ENCODE results near the gene CARD19. TPM values are rescaled to one million over a fixed set of nuclear protein-coding genes. Genes with fewer than 3 reads are reported as not detected.

Gene CARD19
- total RNA-seq, 1 donor from 2014 or later = 63.3 TPM

DNA sequence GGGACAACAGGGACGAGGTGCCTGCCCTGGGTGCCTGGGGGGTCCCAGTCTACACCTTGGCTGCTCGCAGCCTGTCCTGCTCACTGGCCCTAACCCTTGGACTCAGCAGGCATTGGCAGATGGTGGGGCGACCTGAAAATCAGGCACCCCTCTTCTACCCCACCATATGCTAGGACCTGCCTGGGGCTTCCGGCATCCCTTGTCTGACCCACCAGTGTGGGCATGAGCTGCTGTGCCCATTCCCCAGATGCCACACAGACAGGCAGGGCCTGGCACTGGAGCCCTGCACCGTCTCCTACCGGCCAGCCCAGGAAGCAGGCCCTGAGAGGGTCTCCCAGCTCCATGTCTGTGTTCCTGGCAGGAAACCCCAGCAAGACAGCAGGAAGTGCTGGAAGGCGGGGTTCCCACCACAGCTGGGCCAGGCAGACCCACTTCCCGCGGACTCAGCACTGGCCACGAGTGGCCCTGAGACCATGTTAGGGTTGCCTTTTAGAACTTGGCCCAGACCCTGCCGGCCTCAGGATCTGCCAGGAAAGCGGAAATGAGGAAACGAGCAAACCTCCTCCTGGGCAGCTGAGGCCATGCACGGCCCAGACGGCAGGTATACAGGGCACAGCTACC lies 35.0 kb downstream of the CARD19 start:
- Histone ChIP-seq H3K4me1 (peaks cover 95% of the 10 kb centered on the region), H3K4me3 (no peak overlapping the region), H3K9me3 (no peaks in the 10 kb centered on the region), H3K27ac (peak overlapping the region; percentile 99), H3K27me3 (no peaks in the 10 kb centered on the region), H3K36me3 (no peaks in the 10 kb centered on the region)
- intact Hi-C loops (cut with DNase I) = no loop called here
- DNase-seq (ENCODE audit: extremely low spot score in 2 of 2) = no peak
- TF ChIP-seq POLR2AphosphoS5 (IDR thresholded peaks at IDR 0.05; ENCODE audit: insufficient read depth in 1 of 2, low read depth in 1 of 2) (no peak), POLR2A (IDR thresholded peaks at IDR 0.05) (no peak)
- TF ChIP-seq, protein P1, sequence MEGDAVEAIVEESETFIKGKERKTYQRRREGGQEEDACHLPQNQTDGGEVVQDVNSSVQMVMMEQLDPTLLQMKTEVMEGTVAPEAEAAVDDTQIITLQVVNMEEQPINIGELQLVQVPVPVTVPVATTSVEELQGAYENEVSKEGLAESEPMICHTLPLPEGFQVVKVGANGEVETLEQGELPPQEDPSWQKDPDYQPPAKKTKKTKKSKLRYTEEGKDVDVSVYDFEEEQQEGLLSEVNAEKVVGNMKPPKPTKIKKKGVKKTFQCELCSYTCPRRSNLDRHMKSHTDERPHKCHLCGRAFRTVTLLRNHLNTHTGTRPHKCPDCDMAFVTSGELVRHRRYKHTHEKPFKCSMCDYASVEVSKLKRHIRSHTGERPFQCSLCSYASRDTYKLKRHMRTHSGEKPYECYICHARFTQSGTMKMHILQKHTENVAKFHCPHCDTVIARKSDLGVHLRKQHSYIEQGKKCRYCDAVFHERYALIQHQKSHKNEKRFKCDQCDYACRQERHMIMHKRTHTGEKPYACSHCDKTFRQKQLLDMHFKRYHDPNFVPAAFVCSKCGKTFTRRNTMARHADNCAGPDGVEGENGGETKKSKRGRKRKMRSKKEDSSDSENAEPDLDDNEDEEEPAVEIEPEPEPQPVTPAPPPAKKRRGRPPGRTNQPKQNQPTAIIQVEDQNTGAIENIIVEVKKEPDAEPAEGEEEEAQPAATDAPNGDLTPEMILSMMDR (IDR thresholded peaks at IDR 0.05) = no peak

DNA sequence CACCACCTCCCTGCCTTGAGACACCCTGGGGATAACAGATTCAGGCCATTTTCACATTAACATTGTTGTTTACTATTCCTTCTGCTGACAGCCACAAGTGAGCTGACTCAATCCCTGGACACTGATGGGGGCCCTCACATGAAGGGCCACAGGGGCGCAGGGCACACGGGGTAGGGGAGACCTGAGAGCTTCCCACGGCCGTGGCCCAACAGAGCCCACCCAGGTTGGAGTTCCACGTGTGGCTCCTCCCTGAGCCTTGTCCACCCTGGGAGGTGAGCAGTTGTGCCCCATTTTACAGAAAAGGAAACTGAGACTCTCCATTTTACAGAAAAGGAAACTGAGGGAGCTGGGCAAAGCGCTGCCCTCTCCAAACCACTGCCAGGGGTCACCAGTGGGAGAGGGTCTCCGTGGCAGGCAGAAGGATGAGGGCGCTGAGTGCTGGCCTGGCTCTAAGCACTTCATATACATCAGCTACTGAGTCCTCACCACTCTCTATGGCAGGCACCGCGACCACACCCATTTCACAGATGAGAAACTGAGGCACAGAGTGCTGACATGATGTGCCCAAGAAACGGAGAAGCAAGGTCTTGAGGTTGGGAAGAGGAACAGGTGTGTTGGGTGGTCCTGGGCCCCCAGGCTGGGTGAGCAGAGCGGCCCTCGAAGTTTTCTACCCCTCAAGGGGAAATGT lies 35.7 kb downstream of the CARD19 start:
- H3K4me1 ChIP-seq = peaks cover 95% of the 10 kb centered on the region
- H3K4me3 ChIP-seq = no peak overlapping the region
- intact Hi-C loops (cut with DNase I) = no loop called here
- H3K27ac ChIP-seq = peak overlapping the region; percentile 99
- H3K27me3 ChIP-seq = no peaks in the 10 kb centered on the region
- no peaks in the 10 kb centered on the region for H3K9me3 ChIP-seq
- no peaks in the 10 kb centered on the region for H3K36me3 ChIP-seq
- no peak for TF ChIP-seq POLR2A (IDR thresholded peaks at IDR 0.05)
- TF ChIP-seq, protein P1 (IDR thresholded peaks at IDR 0.05) = no peak
- TF ChIP-seq POLR2AphosphoS5 (IDR thresholded peaks at IDR 0.05; ENCODE audit: insufficient read depth in 1 of 2, low read depth in 1 of 2) = no peak
- DNase-seq (ENCODE audit: extremely low spot score in 2 of 2) = no peak

GRCh38 chr9:93132287-93132927 lies 36.4 kb downstream of the CARD19 start:
- Histone ChIP-seq H3K4me1 (peaks cover 95% of the 10 kb centered on the region), H3K36me3 (no peaks in the 10 kb centered on the region), H3K27me3 (no peaks in the 10 kb centered on the region), H3K27ac (peak overlapping the region; percentile 99), H3K9me3 (no peaks in the 10 kb centered on the region), H3K4me3 (peak overlapping the region; percentile 85 to 95)
- no peak for DNase-seq (ENCODE audit: extremely low spot score in 2 of 2)
- TF ChIP-seq POLR2AphosphoS5 (IDR thresholded peaks at IDR 0.05; ENCODE audit: insufficient read depth in 1 of 2, low read depth in 1 of 2) (no peak), POLR2A (IDR thresholded peaks at IDR 0.05) (no peak)
- TF ChIP-seq, protein P1 (IDR thresholded peaks at IDR 0.05) = no peak
- intact Hi-C loops (cut with DNase I) = no loop called here

GRCh38 chr9:93132946-93133680 lies 37.1 kb downstream of the CARD19 start:
- Histone ChIP-seq H3K4me3 (peak overlapping the region; percentile 85 to 95), H3K4me1 (peaks cover 88% of the 10 kb centered on the region), H3K9me3 (no peaks in the 10 kb centered on the region), H3K27ac (peak overlapping the region; percentile 99), H3K36me3 (no peaks in the 10 kb centered on the region), H3K27me3 (no peaks in the 10 kb centered on the region)
- DNase-seq (ENCODE audit: extremely low spot score in 2 of 2) = peak in 1 of 2 donors; percentile 91
- TF ChIP-seq POLR2AphosphoS5 (IDR thresholded peaks at IDR 0.05; ENCODE audit: insufficient read depth in 1 of 2, low read depth in 1 of 2) (peak in 1 of 2 donors; percentile 82), POLR2A (IDR thresholded peaks at IDR 0.05) (no peak)
- TF ChIP-seq, protein P1 (IDR thresholded peaks at IDR 0.05) = no peak
- intact Hi-C loops (cut with DNase I) = no loop called here
